H9 (cell line): ENCODE results near the gene MIPEP. TPM values are rescaled to one million over a fixed set of nuclear protein-coding genes. Genes with fewer than 3 reads are reported as not detected.

Experiments used
- DNase-seq: peaks from one replicate; pipeline ENCODE4 v3.0.0-alpha.2; 2017
- H2AFZ ChIP-seq: one replicate; pipeline ENCODE4 v1.6.1; 2013; ENCODE audit warnings: mild to moderate bottlenecking, low read length, control low read depth, moderate library complexity
- H2AK5ac ChIP-seq: 2 replicates; pipeline ENCODE4 v1.6.1; 2013; ENCODE audit warnings: low read length, control low read depth, mixed read lengths; ENCODE audit not compliant: insufficient read length
- H2BK120ac ChIP-seq: one replicate; pipeline ENCODE4 v1.6.1; 2013; ENCODE audit warnings: low read depth, mild to moderate bottlenecking, low read length, control low read depth, inconsistent platforms; ENCODE audit not compliant: poor library complexity, severe bottlenecking
- H2BK12ac ChIP-seq: 2 replicates; pipeline ENCODE4 v1.6.1; 2013; ENCODE audit warnings: low read length, control low read depth, mixed read lengths, low read depth; ENCODE audit not compliant: insufficient read length
- H2BK15ac ChIP-seq: 2 replicates; pipeline ENCODE4 v1.6.1; 2013; ENCODE audit warnings: low read depth, low read length, control low read depth
- H2BK20ac ChIP-seq: one replicate; pipeline ENCODE4 v1.6.1; 2013; ENCODE audit warnings: low read depth, mild to moderate bottlenecking, low read length, control low read depth, inconsistent platforms; ENCODE audit not compliant: poor library complexity, severe bottlenecking
- H2BK5ac ChIP-seq: 2 replicates; pipeline ENCODE4 v1.6.1; 2013; ENCODE audit warnings: low read length, control low read depth, mixed read lengths; ENCODE audit not compliant: insufficient read length
- H3K14ac ChIP-seq: 2 replicates; pipeline ENCODE4 v1.6.1; 2013; ENCODE audit warnings: low read length, control low read depth; ENCODE audit not compliant: insufficient read depth
- H3K18ac ChIP-seq: 2 replicates; pipeline ENCODE4 v1.6.1; 2013; ENCODE audit warnings: low read depth, mild to moderate bottlenecking, mixed read lengths, low read length, control low read depth; ENCODE audit not compliant: insufficient read length
- H3K23ac ChIP-seq: 2 replicates; pipeline ENCODE4 v1.6.1; 2013; ENCODE audit warnings: low read length, control low read depth, mixed read lengths, low read depth; ENCODE audit not compliant: insufficient read length
- H3K23me2 ChIP-seq: 2 replicates; pipeline ENCODE4 v1.6.1; 2013; ENCODE audit warnings: low read depth, mild to moderate bottlenecking, mixed read lengths, low read length, control low read depth; ENCODE audit not compliant: insufficient read length, poor library complexity, severe bottlenecking
- H3K27ac ChIP-seq: 2 replicates; pipeline ENCODE4 v1.5.1; 2013; ENCODE audit warnings: low read length, control low read depth, mixed read lengths, low read depth; ENCODE audit not compliant: insufficient read length
- H3K27me3 ChIP-seq: 2 replicates; pipeline ENCODE4 v1.6.1; 2013; ENCODE audit warnings: low read length, control low read depth, inconsistent platforms; ENCODE audit not compliant: insufficient read depth
- H3K4ac ChIP-seq: 2 replicates; pipeline ENCODE4 v1.6.1; 2013; ENCODE audit warnings: low read depth, mild to moderate bottlenecking, control low read depth, inconsistent platforms, low read length, moderate library complexity
- H3K4me1 ChIP-seq: 2 replicates; pipeline ENCODE4 v1.6.1; 2013; ENCODE audit warnings: low read length, control low read depth, inconsistent platforms; ENCODE audit not compliant: insufficient read depth
- H3K4me2 ChIP-seq: 2 replicates; pipeline ENCODE4 v1.6.1; 2013; ENCODE audit warnings: low read length, control low read depth, mixed read lengths; ENCODE audit not compliant: insufficient read length, insufficient read depth
- H3K56ac ChIP-seq: 2 replicates; pipeline ENCODE4 v1.6.1; 2013; ENCODE audit warnings: low read depth, mild to moderate bottlenecking, mixed read lengths, low read length, control low read depth; ENCODE audit not compliant: insufficient read length
- H3K79me1 ChIP-seq: 2 replicates; pipeline ENCODE4 v1.6.1; 2013; ENCODE audit warnings: low read depth, mild to moderate bottlenecking, moderate library complexity, low read length, control low read depth, inconsistent platforms; ENCODE audit not compliant: insufficient read depth, poor library complexity, severe bottlenecking
- H3K79me2 ChIP-seq: 2 replicates; pipeline ENCODE4 v1.6.1; 2013; ENCODE audit warnings: low read length, control low read depth, inconsistent platforms; ENCODE audit not compliant: insufficient read depth
- H3K9ac ChIP-seq: 2 replicates; pipeline ENCODE4 v1.6.1; 2013; ENCODE audit warnings: low read length, control low read depth, mixed read lengths; ENCODE audit not compliant: insufficient read length; ENCODE audit errors: extremely low read depth
- H3K9me3 ChIP-seq: one replicate; pipeline ENCODE4 v1.6.1; 2013; ENCODE audit warnings: low read depth, low read length, inconsistent platforms; ENCODE audit not compliant: control insufficient read depth
- H3T11ph ChIP-seq: one replicate; pipeline ENCODE4 v1.6.1; 2013; ENCODE audit warnings: mild to moderate bottlenecking, low read length, control low read depth, inconsistent platforms
- H4K20me1 ChIP-seq: one replicate; pipeline ENCODE4 v1.6.1; 2013; ENCODE audit not compliant: control insufficient read depth, insufficient read length, insufficient read depth
- H4K5ac ChIP-seq: 2 replicates; pipeline ENCODE4 v1.6.1; 2013; ENCODE audit warnings: low read depth, mild to moderate bottlenecking, mixed read lengths, low read length, control low read depth; ENCODE audit not compliant: insufficient read length
- H4K8ac ChIP-seq: replicated peaks from 2 replicates; pipeline ENCODE4 v1.6.1; 2013; ENCODE audit warnings: low read length, control low read depth, mixed read lengths, low read depth; ENCODE audit not compliant: insufficient read length
- H4K91ac ChIP-seq: 2 replicates; pipeline ENCODE4 v1.6.1; 2013; ENCODE audit warnings: low read depth, mild to moderate bottlenecking, moderate library complexity, mixed read lengths, low read length, control low read depth; ENCODE audit not compliant: insufficient read length
- H3K27ac Mint-ChIP-seq, 3 experiments: 2 replicates in 2 of 3; 3 replicates in 1 of 3; pipeline ENCODE4 v1.8.0; 2020 to 2021; ENCODE audit warnings: mixed read lengths in 3 of 3, mild to moderate bottlenecking in 1 of 3, moderate library complexity in 1 of 3
- H3K27me3 Mint-ChIP-seq: 2 replicates; pipeline ENCODE4 v1.8.0; 2021; ENCODE audit warnings: low read depth, mild to moderate bottlenecking, moderate library complexity, mixed read lengths
- H3K36me3 Mint-ChIP-seq, 3 experiments: 2 replicates in 2 of 3; 3 replicates in 1 of 3; pipeline ENCODE4 v1.8.0; 2020 to 2021; ENCODE audit warnings: low read depth in 3 of 3, mixed read lengths in 3 of 3; ENCODE audit not compliant: insufficient read depth in 1 of 3
- H3K4me1 Mint-ChIP-seq, 2 experiments: 2 replicates each; pipeline ENCODE4 v1.8.0; 2020; ENCODE audit warnings: mixed read lengths in 2 of 2
- H3K4me3 Mint-ChIP-seq, 2 experiments: 2 replicates in 1 of 2; 3 replicates in 1 of 2; pipeline ENCODE4 v1.8.0; 2020 to 2021; ENCODE audit warnings: mild to moderate bottlenecking in 2 of 2, mixed read lengths in 2 of 2, moderate library complexity in 1 of 2
- H3K9me3 Mint-ChIP-seq, 2 experiments: 2 replicates in 1 of 2; 3 replicates in 1 of 2; pipeline ENCODE4 v1.8.0; 2020; ENCODE audit warnings: mild to moderate bottlenecking in 2 of 2, mixed read lengths in 2 of 2, moderate library complexity in 1 of 2
- WGBS: extraction: QIAGEN DNeasy Blood & Tissue Kit; methylation state at CpG from one replicate; pipeline ENCODE4 v1.1.7; 2013; ENCODE audit warnings: missing lambda C conversion rate, low lambda C conversion rate, mixed read lengths; ENCODE audit not compliant: insufficient read length; ENCODE audit errors: extremely low coverage; 5-methylcytosine and 5-hydroxymethylcytosine counted together
- total RNA-seq: library from RNA; stranded (reverse); gene quantifications from 2 replicates; pipeline ENCODE4 v1.2.1, GENCODE V29; 2021
- TF ChIP-seq, protein P1 (sequence below): fragments of 200-600 bp; sonication (generic); conservative IDR thresholded peaks from 3 replicates; pipeline ENCODE4 v1.8.0; 2021; ENCODE audit warnings: antibody characterized with exemption, mild to moderate bottlenecking

The MIPEP gene
- total RNA-seq, 1 experiment from 2014 or later = 18.5 TPM

GRCh38 chr13:23871616-23872220, 17.5 kb downstream of the MIPEP start:
- H3K27ac ChIP-seq = no peak overlapping the region
- Mint-ChIP-seq H3K27ac (no peak overlapping the region), H3K4me1 (no peaks in the 10 kb centered on the region), H3K9me3 (no peaks in the 10 kb centered on the region), H3K36me3 (no peaks in the 10 kb centered on the region), H3K27me3 (no peaks in the 10 kb centered on the region), H3K4me3 (no peak overlapping the region)
- no peaks in the 10 kb centered on the region for H3K23me2 ChIP-seq
- no peak overlapping the region for H3K56ac ChIP-seq
- no peak overlapping the region for H3K4me2 ChIP-seq
- no CpG with 5 or more reads among the region's 2 CpGs for WGBS
- no peak overlapping the region for H2BK120ac ChIP-seq
- no peak overlapping the region for H3K9ac ChIP-seq
- no peak overlapping the region for H3K4ac ChIP-seq
- H2BK15ac ChIP-seq = no peak overlapping the region
- H2BK12ac ChIP-seq = no peak overlapping the region
- H4K5ac ChIP-seq = no peak overlapping the region
- DNase-seq = no peak
- H2BK20ac ChIP-seq = no peak overlapping the region
- H3K14ac ChIP-seq = no peak overlapping the region
- H2AFZ ChIP-seq = no peak overlapping the region
- no peak overlapping the region for H2BK5ac ChIP-seq
- H3K79me1 ChIP-seq = no peaks in the 10 kb centered on the region
- H3K4me1 ChIP-seq = no peaks in the 10 kb centered on the region
- H3K79me2 ChIP-seq = no peaks in the 10 kb centered on the region
- H3K27me3 ChIP-seq = no peaks in the 10 kb centered on the region; the same call in 1 of the 2 replicates
- H3K18ac ChIP-seq = no peak overlapping the region
- no peaks in the 10 kb centered on the region for H3K9me3 ChIP-seq
- no peak overlapping the region for H3K23ac ChIP-seq
- H2AK5ac ChIP-seq = no peak overlapping the region
- no peak overlapping the region for H4K8ac ChIP-seq
- TF ChIP-seq, protein P1, sequence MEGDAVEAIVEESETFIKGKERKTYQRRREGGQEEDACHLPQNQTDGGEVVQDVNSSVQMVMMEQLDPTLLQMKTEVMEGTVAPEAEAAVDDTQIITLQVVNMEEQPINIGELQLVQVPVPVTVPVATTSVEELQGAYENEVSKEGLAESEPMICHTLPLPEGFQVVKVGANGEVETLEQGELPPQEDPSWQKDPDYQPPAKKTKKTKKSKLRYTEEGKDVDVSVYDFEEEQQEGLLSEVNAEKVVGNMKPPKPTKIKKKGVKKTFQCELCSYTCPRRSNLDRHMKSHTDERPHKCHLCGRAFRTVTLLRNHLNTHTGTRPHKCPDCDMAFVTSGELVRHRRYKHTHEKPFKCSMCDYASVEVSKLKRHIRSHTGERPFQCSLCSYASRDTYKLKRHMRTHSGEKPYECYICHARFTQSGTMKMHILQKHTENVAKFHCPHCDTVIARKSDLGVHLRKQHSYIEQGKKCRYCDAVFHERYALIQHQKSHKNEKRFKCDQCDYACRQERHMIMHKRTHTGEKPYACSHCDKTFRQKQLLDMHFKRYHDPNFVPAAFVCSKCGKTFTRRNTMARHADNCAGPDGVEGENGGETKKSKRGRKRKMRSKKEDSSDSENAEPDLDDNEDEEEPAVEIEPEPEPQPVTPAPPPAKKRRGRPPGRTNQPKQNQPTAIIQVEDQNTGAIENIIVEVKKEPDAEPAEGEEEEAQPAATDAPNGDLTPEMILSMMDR = peak; percentile 71
- H3T11ph ChIP-seq = no peak overlapping the region
- no peak overlapping the region for H4K91ac ChIP-seq
- H4K20me1 ChIP-seq = no peaks in the 10 kb centered on the region
